K562 (cell line): ENCODE data around the gene KLHL24. TPM values are rescaled to one million over a fixed set of nuclear protein-coding genes. Genes with fewer than 3 reads are reported as not detected.
A peak's percentile ranks its signal among the peaks of the same experiment; 100 is the strongest.

Experiments
- ATAC-seq: fragments of 200-7000 bp; cut with Tn5 transposase; 3 replicates; pipeline ENCODE4 v1.9.1; 2020; ENCODE audit warnings: moderate library complexity
- BruUV-seq: library from RNA; stranded (reverse); fragments of 400-500 nt; replicated peaks from 2 replicates; lab custom pipeline; 2021; lab: Mats Ljungman, UMichigan
- CTCF ChIA-PET: fragments of 300-600 bp; formaldehyde crosslinking; extraction: SDS; loops from one replicate; lab custom pipeline; 2021; ENCODE audit warnings: low intra/inter-chr PET ratio; lab: Yijun Ruan, JAX
- POLR2A ChIA-PET: fragments of 300-600, 350-650 bp; sonication (Branson Sonifier 250); formaldehyde crosslinking; extraction: SDS; loops from one replicate; lab custom pipeline; 2021; ENCODE audit warnings: antibody characterized with exemption, inconsistent platforms; lab: Yijun Ruan, JAX
- DNase-seq, 4 experiments: peaks; one replicate each; pipeline versions ENCODE4 v3.0.0 to v3.0.0-alpha.2; 2011 to 2018; ENCODE audit warnings: low spot score in 3 of 4, mixed read lengths in 3 of 4; ENCODE audit errors: extremely low read depth in 1 of 4
- FAIRE-seq: peaks from 2 replicates; lab custom pipeline; 2011; peaks lifted over from hg19 to GRCh38; lab: Jason Lieb, UNC
- H2AFZ ChIP-seq: 2 replicates; pipeline ENCODE4 v1.6.0; 2011; ENCODE audit warnings: low read depth, low read length, control low read depth, inconsistent platforms
- H3K27ac ChIP-seq: fragments of 200-600 bp; 3 replicates; pipeline ENCODE4 v1.8.0; 2011; ENCODE audit warnings: low read depth, mild to moderate bottlenecking, control low read depth, inconsistent platforms, low read length, moderate library complexity, mixed read lengths; ENCODE audit errors: extremely low read depth
- H3K27me3 ChIP-seq, 2 experiments: fragments of 300-600 bp in 1 of 2; 2 replicates in 1 of 2; 3 replicates in 1 of 2; pipeline versions ENCODE4 v1.6.0 to v1.8.0; 2011; ENCODE audit warnings: inconsistent platforms in 2 of 2, low read length in 2 of 2, mild to moderate bottlenecking in 1 of 2, mixed read lengths in 1 of 2, moderate library complexity in 1 of 2; ENCODE audit not compliant: control insufficient read depth in 2 of 2, insufficient read depth in 2 of 2
- H3K36me3 ChIP-seq: fragments of 300-600 bp; 3 replicates; pipeline ENCODE4 v1.8.0; 2011; ENCODE audit warnings: mild to moderate bottlenecking, low read length, inconsistent platforms; ENCODE audit not compliant: control insufficient read depth, insufficient read depth
- H3K4me1 ChIP-seq, 2 experiments: fragments of 200-600 bp in 1 of 2; replicated peaks in 1 of 2; 2 replicates in 1 of 2; 3 replicates in 1 of 2; pipeline versions ENCODE4 v1.5.1 to v1.8.0; 2011; ENCODE audit warnings: inconsistent platforms in 2 of 2, low read length in 2 of 2, mild to moderate bottlenecking in 1 of 2, mixed read lengths in 1 of 2, moderate library complexity in 1 of 2; ENCODE audit not compliant: control insufficient read depth in 2 of 2, insufficient read depth in 2 of 2
- H3K4me2 ChIP-seq: 2 replicates; pipeline ENCODE4 v1.6.1; 2011; ENCODE audit warnings: low read length, control low read depth, inconsistent platforms, mixed read lengths; ENCODE audit not compliant: insufficient read depth
- H3K4me3 ChIP-seq: fragments of 200-600 bp; sonication (generic), shearing (Covaris generic); 2 replicates; pipeline ENCODE4 v1.5.1; 2016; ENCODE audit warnings: control low read depth, inconsistent platforms
- H3K79me2 ChIP-seq: fragments of 200-600 bp; 3 replicates; pipeline ENCODE4 v1.8.0; 2011; ENCODE audit warnings: low read length, inconsistent platforms; ENCODE audit not compliant: control insufficient read depth, insufficient read depth
- H3K9ac ChIP-seq, 2 experiments: 2 replicates each; pipeline versions ENCODE4 v1.6.0 to v1.6.1; 2011; ENCODE audit warnings: low read depth in 2 of 2, low read length in 2 of 2, control low read depth in 1 of 2, inconsistent platforms in 1 of 2, mild to moderate bottlenecking in 1 of 2, mixed read lengths in 1 of 2; ENCODE audit not compliant: insufficient read depth in 1 of 2
- H3K9me1 ChIP-seq: one replicate; pipeline ENCODE4 v1.6.0; 2011; ENCODE audit warnings: inconsistent platforms, mild to moderate bottlenecking, low read length, moderate library complexity; ENCODE audit not compliant: control insufficient read depth, insufficient read depth
- H3K9me3 ChIP-seq: replicated peaks from 2 replicates; pipeline ENCODE4 v1.5.1; 2011; ENCODE audit warnings: low read depth, low read length, inconsistent platforms; ENCODE audit not compliant: control insufficient read depth, insufficient read depth
- H4K20me1 ChIP-seq: replicated peaks from 2 replicates; pipeline ENCODE4 v1.6.1; 2011; ENCODE audit warnings: low read length, inconsistent platforms, mixed read lengths; ENCODE audit not compliant: control insufficient read depth, insufficient read depth
- CAMTA2 ChIP-seq: fragments of 250-450 bp; sonication (Bioruptor Pico); conservative IDR thresholded peaks from 2 replicates; pipeline ENCODE4 v1.5.1; 2022
- CXXC5 ChIP-seq: fragments of 250-450 bp; sonication (Bioruptor Pico); IDR thresholded peaks from 2 replicates; pipeline ENCODE4 v1.8.0; 2022; ENCODE audit warnings: inconsistent platforms, mild to moderate bottlenecking, moderate library complexity
- EP300 ChIP-seq: IDR thresholded peaks from 2 replicates; pipeline ENCODE4 v1.6.1; 2012; ENCODE audit warnings: low read length, improper control_type of control experiment
- FIP1L1 ChIP-seq: fragments of 200-400 bp; formaldehyde crosslinking; IDR thresholded peaks from 2 replicates; pipeline ENCODE4 v1.6.1; 2018; ENCODE audit warnings: mild to moderate bottlenecking, low read depth, low read length; ENCODE audit not compliant: poor library complexity, severe bottlenecking
- NFIC ChIP-seq: fragments of 450-650 bp; IDR thresholded peaks from 2 replicates; pipeline ENCODE4 v1.6.1; 2017; ENCODE audit warnings: mild to moderate bottlenecking, inconsistent platforms
- PTTG1 ChIP-seq: fragments of 450-650 bp; IDR thresholded peaks from 2 replicates; pipeline ENCODE4 v1.6.1; 2016; ENCODE audit warnings: low read depth, mild to moderate bottlenecking, missing genetic modification characterization, missing compliant biosample characterization
- TAL1 ChIP-seq: fragments of 450-650 bp; IDR thresholded peaks from 2 replicates; pipeline ENCODE4 v1.6.1; 2016; ENCODE audit warnings: mild to moderate bottlenecking
- TEAD1 ChIP-seq, 2 experiments: fragments of 450-650 bp in 1 of 2; sonication (generic) in 1 of 2; formaldehyde crosslinking; IDR thresholded peaks; 2 replicates each; pipeline versions ENCODE4 v1.4.0 to v1.8.0; 2020 to 2022; ENCODE audit warnings: mild to moderate bottlenecking in 2 of 2, missing genetic modification reagents in 1 of 2
- ZKSCAN1 ChIP-seq: fragments of 150-350 bp; IDR thresholded peaks from 2 replicates; pipeline ENCODE4 v1.6.1; 2016; ENCODE audit warnings: low read depth, low read length
- ZNF644 ChIP-seq: fragments of 200-800 bp; sonication (Bioruptor generic); IDR thresholded peaks from 2 replicates; pipeline ENCODE4 v1.6.1; 2016; ENCODE audit warnings: low read depth, missing genetic modification characterization, missing compliant biosample characterization
- WGBS: fragments of 100-300 bp; shearing (Covaris generic); methylation state at CpG from one replicate; pipeline ENCODE4 v1.1.6; 2016; ENCODE audit warnings: low coverage, mixed read lengths; ENCODE audit not compliant: insufficient coverage; ENCODE audit errors: missing lambda C conversion rate; 5-methylcytosine and 5-hydroxymethylcytosine counted together
- in situ Hi-C: fragments of 300-500 bp; cut with MboI; formaldehyde crosslinking; loops from 4 replicates; pipeline ENCODE4 v1.15.0; 2018; ENCODE audit warnings: inconsistent platforms, mixed read lengths
- intact Hi-C: fragments of 100-400 bp; cut with micrococcal nuclease; formaldehyde crosslinking; loops from 2 replicates; pipeline ENCODE4 v1.14.2; 2022
- polyA plus RNA-seq, 8 experiments: library from polyadenylated mRNA; depleted of rRNA in 4 of 8; stranded (reverse) in 5 of 8; unstranded in 3 of 8; fragments of >200 nt; fragmentation: Nextera tagmentation in 2 of 8; fragmentation: Illumina TruSeq in 1 of 8; extraction: Ambion mirVana in 2 of 8; extraction: Trizol in 1 of 8; gene quantifications; 2 replicates each; pipeline versions ENCODE4 v1.2.1 to v1.2.3, GENCODE V29; 2011 to 2014; ENCODE audit warnings: inconsistent platforms in 1 of 8, missing spikeins in 1 of 8
- total RNA-seq, 7 experiments: library from RNA; depleted of rRNA in 6 of 7; stranded (reverse); fragments of >200 nt in 6 of 7; fragmentation: Illumina TruSeq in 2 of 7; extraction: Trizol in 2 of 7; gene quantifications; 2 replicates each; pipeline versions ENCODE4 v1.2.1 to v1.2.3, GENCODE V29; 2011 to 2021; ENCODE audit warnings: low replicate concordance in 1 of 7
- TF ChIP-seq, protein P1 (sequence below): fragments of 250-450 bp; sonication (Bioruptor Pico); IDR thresholded peaks from 2 replicates; pipeline ENCODE4 v1.9.0; 2021; ENCODE audit warnings: mild to moderate bottlenecking
- TF ChIP-seq, protein P2 (sequence below): fragments of 450-650 bp; IDR thresholded peaks from 2 replicates; pipeline ENCODE4 v1.6.1; 2016

Gene KLHL24
- total and polyA plus RNA-seq, 9 of the 15 experiments (the other 6 are each of a cell fraction or from before 2014, with no cell fraction given) = 3.3 to 21.2 (median 14.2) TPM

DNA sequence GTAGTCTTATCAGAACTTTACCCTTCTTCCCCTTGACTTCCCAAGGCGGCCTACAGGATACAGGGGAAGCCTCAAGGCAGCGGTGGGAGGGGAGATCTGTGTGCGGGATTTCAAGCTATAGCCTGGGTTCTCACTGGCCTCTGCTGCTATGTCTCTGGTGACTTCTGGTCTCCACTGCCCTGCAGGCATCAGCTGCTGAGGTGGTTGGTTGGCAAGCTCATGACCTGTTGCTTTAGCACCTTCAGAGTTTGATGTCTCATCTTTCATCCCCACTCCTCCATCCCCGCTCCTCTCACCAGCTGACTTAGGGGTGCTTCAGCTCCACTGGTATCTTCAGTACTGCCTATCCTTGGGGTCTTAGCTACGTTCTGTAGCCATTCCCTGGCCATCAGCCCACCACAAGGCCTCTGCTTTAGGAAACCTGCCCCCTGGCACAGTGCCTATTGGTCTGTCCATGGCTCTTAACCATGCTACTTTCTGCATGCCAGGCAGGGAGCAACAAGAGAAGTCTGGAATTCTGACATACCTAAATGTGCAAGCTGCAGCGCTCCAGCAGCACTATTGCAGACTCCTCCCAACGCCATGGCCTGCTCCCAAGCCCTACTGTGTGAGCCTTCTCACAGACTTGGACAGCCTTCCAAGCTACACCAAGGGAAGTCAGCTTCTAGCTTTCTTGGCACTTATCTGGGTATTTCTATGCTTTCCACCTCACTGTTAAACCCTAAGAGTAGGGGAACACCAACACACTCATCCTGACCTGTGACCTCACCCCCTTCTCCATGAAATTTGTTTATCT is 60.3 kb downstream of the KLHL24 start:
- H2AFZ ChIP-seq = peak overlapping the region; percentile 54; the same call in 1 of the 2 replicates
- in situ Hi-C loops = no loop called here
- intact Hi-C loops = no loop called here
- H3K36me3 ChIP-seq = no peaks in the 10 kb centered on the region
- BruUV-seq = no TSS peak
- H4K20me1 ChIP-seq = peaks cover 5% of the 10 kb centered on the region
- H3K79me2 ChIP-seq = peaks cover 33% of the 10 kb centered on the region
- H3K9me1 ChIP-seq = no peaks in the 10 kb centered on the region
- H3K9me3 ChIP-seq = no peaks in the 10 kb centered on the region
- no peak overlapping the region for H3K27ac ChIP-seq
- 71% methylated on average over 7 of the region's 7 CpGs for WGBS
- CTCF ChIA-PET = no interaction called here
- DNase-seq (peak in 1 of 4 experiments; percentile 8), ATAC-seq (no peak), FAIRE-seq (no peak)
- no peaks in the 10 kb centered on the region for H3K27me3 ChIP-seq
- H3K9ac ChIP-seq = no peak overlapping the region
- no peak overlapping the region for H3K4me2 ChIP-seq
- no peak overlapping the region for H3K4me3 ChIP-seq
- POLR2A ChIA-PET = interaction anchor here (0.6 to 0.8 kb wide), 3 partner anchors 12 to 115 kb away, joined by 3 to 5 read pairs (median 3); no protein-coding TSS in a partner anchor
- H3K4me1 ChIP-seq = peaks cover 5 to 17% of the 10 kb centered on the region in 2 experiments; a peak in 3 of 5 replicates
- TF ChIP-seq ZKSCAN1 (peak; percentile 89), NFIC (0 out of 2 replicates have a peak, but pooled peaks have one; percentile 8), CAMTA2 (CRISPR knock-in tag) (no peak), EP300 (no peak), TEAD1 (CRISPR knock-in tag; IDR thresholded peaks at IDR 0.05) (no peak), CXXC5 (CRISPR knock-in tag) (no peak), FIP1L1 (no peak), TAL1 (no peak), ZNF644 (no peak), PTTG1 (tag) (no peak)
- TF ChIP-seq, protein P1, sequence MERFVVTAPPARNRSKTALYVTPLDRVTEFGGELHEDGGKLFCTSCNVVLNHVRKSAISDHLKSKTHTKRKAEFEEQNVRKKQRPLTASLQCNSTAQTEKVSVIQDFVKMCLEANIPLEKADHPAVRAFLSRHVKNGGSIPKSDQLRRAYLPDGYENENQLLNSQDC (CRISPR knock-in tag) = no peak
- TF ChIP-seq, protein P2, sequence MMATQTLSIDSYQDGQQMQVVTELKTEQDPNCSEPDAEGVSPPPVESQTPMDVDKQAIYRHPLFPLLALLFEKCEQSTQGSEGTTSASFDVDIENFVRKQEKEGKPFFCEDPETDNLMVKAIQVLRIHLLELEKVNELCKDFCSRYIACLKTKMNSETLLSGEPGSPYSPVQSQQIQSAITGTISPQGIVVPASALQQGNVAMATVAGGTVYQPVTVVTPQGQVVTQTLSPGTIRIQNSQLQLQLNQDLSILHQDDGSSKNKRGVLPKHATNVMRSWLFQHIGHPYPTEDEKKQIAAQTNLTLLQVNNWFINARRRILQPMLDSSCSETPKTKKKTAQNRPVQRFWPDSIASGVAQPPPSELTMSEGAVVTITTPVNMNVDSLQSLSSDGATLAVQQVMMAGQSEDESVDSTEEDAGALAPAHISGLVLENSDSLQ = no peak
